ENCODE results near the gene WSB2. TPM values are rescaled to one million over a fixed set of nuclear protein-coding genes. Genes with fewer than 3 reads are reported as not detected.

WSB2 gene
- total and polyA plus RNA-seq, 9 donors: 14.8 to 51.0 (median 31.9) TPM

DNA sequence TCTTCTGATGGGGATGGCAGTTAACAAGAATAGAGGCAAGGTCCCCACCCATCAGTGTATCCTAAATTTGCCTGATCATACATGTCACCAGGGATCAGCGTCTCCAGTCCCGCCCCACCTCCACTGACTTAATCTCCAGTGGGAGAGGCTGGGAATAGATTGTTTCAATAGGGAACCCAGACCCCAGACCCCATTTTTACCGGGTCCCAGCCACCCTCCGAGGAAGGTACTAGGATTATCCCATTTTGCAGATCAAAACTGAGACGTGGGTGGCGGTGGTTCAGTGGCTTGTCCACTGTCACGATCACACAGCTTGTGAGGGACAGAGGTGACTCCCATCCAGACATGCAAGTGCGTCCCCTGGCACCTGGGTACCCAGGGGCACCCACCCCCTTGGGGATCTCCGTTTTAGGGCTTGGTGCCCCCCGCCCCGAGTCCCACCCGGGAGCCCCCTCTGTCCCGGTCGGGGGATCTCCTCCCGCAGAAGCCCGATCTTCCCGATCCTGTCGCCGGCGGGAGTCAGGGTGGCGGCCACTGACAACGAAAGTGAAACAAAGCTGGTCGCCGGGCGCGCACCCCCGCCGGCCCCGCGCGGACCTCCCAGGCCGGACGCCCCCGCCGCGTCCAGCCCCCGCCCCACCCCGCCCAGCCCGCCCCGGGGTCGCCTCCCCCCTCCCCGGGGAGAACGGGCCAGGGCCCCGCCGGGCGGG lies 523 bp downstream of the WSB2 start:
- H3K4me1 ChIP-seq (ENCODE audit: insufficient read depth): peaks cover 12% of the 10 kb centered on the region
- TF ChIP-seq EP300 (IDR thresholded peaks at IDR 0.05) (no peak), CTCF (IDR thresholded peaks at IDR 0.05) (no peak), POLR2A (IDR thresholded peaks at IDR 0.05) (no peak)
- intact Hi-C loops (cut with DNase I): loop anchor here in 2 of 4 donors (5.0 to 10.0 kb wide), 2 partner anchors 42 to 74 kb away; partner anchors contain the start of genes PEBP1 (in 1 of the 2) and VSIG10 (in 1 of the 2)
- H3K4me3 ChIP-seq: peak overlapping the region; percentile 88
- peak overlapping the region; percentile 95 to 98 for H3K27ac ChIP-seq
- H3K36me3 ChIP-seq: no peaks in the 10 kb centered on the region
- 0 to 1% (median 1%) methylated on average over 20 to 46 of the region's 46 CpGs for WGBS, 3 donors
- no peaks in the 10 kb centered on the region for H3K9me3 ChIP-seq
- no peaks in the 10 kb centered on the region for H3K27me3 ChIP-seq
- DNase-seq: peak; percentile 53 to 74 (median 72)

GRCh38 chr12:118059341-118060191 lies 1.4 kb downstream of the WSB2 start:
- DNase-seq: no peak
- no peaks in the 10 kb centered on the region for H3K9me3 ChIP-seq
- TF ChIP-seq CTCF (IDR thresholded peaks at IDR 0.05): no peak
- no peaks in the 10 kb centered on the region for H3K27me3 ChIP-seq
- WGBS, 3 donors: 16 to 20% (median 19%) methylated on average over 11 of the region's 11 CpGs
- peak overlapping the region; percentile 95 to 98 for H3K27ac ChIP-seq
- intact Hi-C loops (cut with DNase I): loop anchor here in 2 of 4 donors (5.0 to 10.0 kb wide), 2 partner anchors 43 to 75 kb away; partner anchors contain the start of genes PEBP1 (in 1 of the 2) and VSIG10 (in 1 of the 2)
- H3K4me3 ChIP-seq: peak overlapping the region; percentile 88
- no peaks in the 10 kb centered on the region for H3K36me3 ChIP-seq
- peaks cover 13% of the 10 kb centered on the region for H3K4me1 ChIP-seq (ENCODE audit: insufficient read depth)

DNA sequence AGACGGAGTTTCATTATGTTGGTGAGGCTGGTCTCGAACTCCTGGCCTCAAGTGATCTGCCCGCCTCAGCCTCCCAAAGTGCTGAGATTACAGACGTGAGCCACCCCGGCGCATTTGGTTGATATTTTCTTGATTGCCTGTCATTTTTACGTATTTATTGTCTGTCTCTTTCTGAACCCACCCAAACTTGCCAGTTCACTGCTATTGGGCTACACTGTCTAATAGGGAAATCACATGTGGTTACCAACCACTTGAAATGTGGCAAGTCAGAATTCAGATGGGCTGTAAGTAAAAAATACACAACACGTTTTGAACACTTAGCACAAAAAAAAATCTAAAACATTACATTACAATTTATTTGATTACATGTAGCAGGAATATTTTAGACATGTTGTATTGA lies 2.1 kb downstream of the WSB2 start:
- Histone ChIP-seq H3K27ac (no peak overlapping the region), H3K4me3 (no peak overlapping the region), H3K27me3 (no peaks in the 10 kb centered on the region), H3K9me3 (no peaks in the 10 kb centered on the region), H3K4me1 (ENCODE audit: insufficient read depth) (peaks cover 12% of the 10 kb centered on the region), H3K36me3 (no peaks in the 10 kb centered on the region)
- no peak for DNase-seq
- intact Hi-C loops (cut with DNase I): no loop called here
- no peak for TF ChIP-seq POLR2A (IDR thresholded peaks at IDR 0.05)
- no peak for TF ChIP-seq CTCF (IDR thresholded peaks at IDR 0.05)
- TF ChIP-seq EP300 (IDR thresholded peaks at IDR 0.05): no peak
- WGBS, 3 donors: 90 to 92% (median 91%) methylated on average over 8 of the region's 8 CpGs

- Histone ChIP-seq H3K4me3 (no peak overlapping the region), H3K9me3 (no peaks in the 10 kb centered on the region), H3K36me3 (no peaks in the 10 kb centered on the region), H3K27ac (no peak overlapping the region), H3K27me3 (no peaks in the 10 kb centered on the region), H3K4me1 (ENCODE audit: insufficient read depth) (peaks cover 12% of the 10 kb centered on the region)
- WGBS, 3 donors: 88 to 94% (median 93%) methylated on average over 7 of the region's 7 CpGs
- TF ChIP-seq POLR2A (IDR thresholded peaks at IDR 0.05) (no peak), EP300 (IDR thresholded peaks at IDR 0.05) (no peak), CTCF (IDR thresholded peaks at IDR 0.05) (no peak)
- no peak for DNase-seq
- intact Hi-C loops (cut with DNase I): no loop called here
Observed at GRCh38 chr12:118058227-118058626, 2.8 kb downstream of the WSB2 start.

Data from ovary (tissue), 9 donors.